ENCODE measurements around the gene NELL1. TPM values are rescaled to one million over a fixed set of nuclear protein-coding genes. Genes with fewer than 3 reads are reported as not detected.

NELL1 gene
- total RNA-seq, 6 experiments from 2014 or later: not detected

- Histone ChIP-seq H3K27ac (no peak overlapping the region), H3K36me3 (no peaks in the 10 kb centered on the region), H3K4me1 (no peaks in the 10 kb centered on the region), H3K4me3 (no peak overlapping the region), H3K9me3 (no peaks in the 10 kb centered on the region), H3K27me3 (no peaks in the 10 kb centered on the region)
- no peak for DNase-seq
- no peak for TF ChIP-seq POLR2A (IDR thresholded peaks at IDR 0.05)
- TF ChIP-seq, protein P1, sequence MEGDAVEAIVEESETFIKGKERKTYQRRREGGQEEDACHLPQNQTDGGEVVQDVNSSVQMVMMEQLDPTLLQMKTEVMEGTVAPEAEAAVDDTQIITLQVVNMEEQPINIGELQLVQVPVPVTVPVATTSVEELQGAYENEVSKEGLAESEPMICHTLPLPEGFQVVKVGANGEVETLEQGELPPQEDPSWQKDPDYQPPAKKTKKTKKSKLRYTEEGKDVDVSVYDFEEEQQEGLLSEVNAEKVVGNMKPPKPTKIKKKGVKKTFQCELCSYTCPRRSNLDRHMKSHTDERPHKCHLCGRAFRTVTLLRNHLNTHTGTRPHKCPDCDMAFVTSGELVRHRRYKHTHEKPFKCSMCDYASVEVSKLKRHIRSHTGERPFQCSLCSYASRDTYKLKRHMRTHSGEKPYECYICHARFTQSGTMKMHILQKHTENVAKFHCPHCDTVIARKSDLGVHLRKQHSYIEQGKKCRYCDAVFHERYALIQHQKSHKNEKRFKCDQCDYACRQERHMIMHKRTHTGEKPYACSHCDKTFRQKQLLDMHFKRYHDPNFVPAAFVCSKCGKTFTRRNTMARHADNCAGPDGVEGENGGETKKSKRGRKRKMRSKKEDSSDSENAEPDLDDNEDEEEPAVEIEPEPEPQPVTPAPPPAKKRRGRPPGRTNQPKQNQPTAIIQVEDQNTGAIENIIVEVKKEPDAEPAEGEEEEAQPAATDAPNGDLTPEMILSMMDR (IDR thresholded peaks at IDR 0.05): no peak
- ATAC-seq: no peak
- intact Hi-C loops (cut with DNase I): no loop called here
- 45% methylated on average over 2 of the region's 2 CpGs for WGBS (ENCODE audit: insufficient coverage, low coverage, low lambda C conversion rate, missing lambda C conversion rate)
Observed at GRCh38 chr11:21104641-21105040, 435.3 kb downstream of the NELL1 start.

DNA sequence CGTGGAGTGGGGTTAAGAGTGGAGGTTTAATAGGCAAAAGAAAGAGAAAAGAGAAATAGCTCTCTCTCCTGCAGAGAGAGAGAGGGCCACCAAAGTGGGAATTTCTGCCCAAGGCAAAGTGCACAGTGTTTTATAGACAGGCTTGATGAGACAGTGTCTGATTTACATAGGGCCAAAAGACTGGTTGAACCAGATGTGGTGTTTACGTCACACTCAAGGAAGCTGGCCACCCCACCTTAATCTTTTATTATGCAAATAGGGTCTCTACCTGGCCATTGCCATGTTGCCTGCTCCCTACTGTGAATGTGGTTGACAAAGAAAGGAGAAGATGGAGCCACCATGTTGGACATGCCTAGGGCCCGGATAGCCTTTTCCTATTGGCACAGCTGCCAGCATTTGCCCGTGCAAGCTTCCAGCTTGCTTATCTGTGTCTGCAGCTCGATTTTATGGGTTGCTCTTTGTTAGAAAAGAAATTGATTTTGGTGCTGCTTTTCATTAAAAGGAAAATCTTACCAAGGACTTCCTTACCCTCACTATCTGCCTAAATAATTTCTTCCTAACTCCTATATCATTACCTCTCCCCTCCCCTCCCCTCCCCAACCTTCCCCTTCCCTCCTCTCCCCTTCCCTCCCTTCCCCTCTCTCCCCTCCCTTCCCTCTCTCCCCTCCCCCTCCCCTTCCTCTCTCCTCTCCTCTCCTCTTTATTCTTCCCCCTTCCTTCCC lies 436.0 kb downstream of the NELL1 start:
- ATAC-seq (no peak), DNase-seq (no peak)
- WGBS (ENCODE audit: insufficient coverage, low coverage, low lambda C conversion rate, missing lambda C conversion rate): 41% methylated on average over 5 of the region's 5 CpGs
- no peak overlapping the region for H3K4me3 ChIP-seq
- H3K27ac ChIP-seq: no peak overlapping the region
- intact Hi-C loops (cut with DNase I): no loop called here
- no peaks in the 10 kb centered on the region for H3K9me3 ChIP-seq
- TF ChIP-seq, protein P1 (IDR thresholded peaks at IDR 0.05): no peak
- no peak for TF ChIP-seq POLR2A (IDR thresholded peaks at IDR 0.05)
- H3K4me1 ChIP-seq: no peaks in the 10 kb centered on the region
- H3K27me3 ChIP-seq: no peaks in the 10 kb centered on the region
- no peaks in the 10 kb centered on the region for H3K36me3 ChIP-seq

DNA sequence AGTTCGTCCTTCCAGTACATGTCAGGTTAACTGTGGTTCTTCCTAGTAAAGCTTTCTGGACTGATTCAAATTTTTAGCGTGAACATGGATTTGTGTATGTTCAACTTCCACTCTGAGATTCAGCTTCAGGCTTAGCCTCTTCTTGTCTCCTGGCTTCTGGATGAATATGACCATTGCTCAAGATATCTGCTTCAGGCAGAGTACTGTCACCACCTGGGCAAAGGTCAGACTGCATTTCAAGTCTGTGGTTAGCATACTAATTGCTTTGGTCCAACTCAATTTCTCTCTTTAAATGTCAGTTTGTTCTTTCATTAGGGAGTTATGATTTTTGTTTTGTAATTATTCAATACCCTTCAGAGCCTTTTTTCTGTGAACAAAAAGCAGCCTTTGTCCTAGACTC lies 440.0 kb downstream of the NELL1 start:
- 60% methylated on average over 2 of the region's 2 CpGs for WGBS (ENCODE audit: insufficient coverage, low coverage, low lambda C conversion rate, missing lambda C conversion rate)
- DNase-seq (no peak), ATAC-seq (no peak)
- no peak overlapping the region for H3K4me3 ChIP-seq
- H3K27me3 ChIP-seq: no peaks in the 10 kb centered on the region
- no peaks in the 10 kb centered on the region for H3K4me1 ChIP-seq
- TF ChIP-seq, protein P1 (IDR thresholded peaks at IDR 0.05): no peak
- no peak for TF ChIP-seq POLR2A (IDR thresholded peaks at IDR 0.05)
- no peaks in the 10 kb centered on the region for H3K36me3 ChIP-seq
- H3K9me3 ChIP-seq: no peaks in the 10 kb centered on the region
- H3K27ac ChIP-seq: no peak overlapping the region
- intact Hi-C loops (cut with DNase I): no loop called here

- Histone ChIP-seq H3K36me3 (no peaks in the 10 kb centered on the region), H3K4me3 (no peak overlapping the region), H3K9me3 (no peaks in the 10 kb centered on the region), H3K27me3 (no peaks in the 10 kb centered on the region), H3K4me1 (no peaks in the 10 kb centered on the region), H3K27ac (no peak overlapping the region)
- WGBS (ENCODE audit: insufficient coverage, low coverage, low lambda C conversion rate, missing lambda C conversion rate): 57% methylated on average over 1 of the region's 1 CpG
- no peak for DNase-seq
- TF ChIP-seq, protein P1 (IDR thresholded peaks at IDR 0.05): no peak
- no peak for TF ChIP-seq POLR2A (IDR thresholded peaks at IDR 0.05)
- intact Hi-C loops (cut with DNase I): no loop called here
- ATAC-seq: no peak
Observed at GRCh38 chr11:21110415-21110814, 441.0 kb downstream of the NELL1 start.
